Measurements from ENCODE around the gene IFT88. TPM values are rescaled to one million over a fixed set of nuclear protein-coding genes. Genes with fewer than 3 reads are reported as not detected.

The IFT88 gene
- total RNA-seq, 1 donor from 2014 or later: 31.1 TPM

DNA sequence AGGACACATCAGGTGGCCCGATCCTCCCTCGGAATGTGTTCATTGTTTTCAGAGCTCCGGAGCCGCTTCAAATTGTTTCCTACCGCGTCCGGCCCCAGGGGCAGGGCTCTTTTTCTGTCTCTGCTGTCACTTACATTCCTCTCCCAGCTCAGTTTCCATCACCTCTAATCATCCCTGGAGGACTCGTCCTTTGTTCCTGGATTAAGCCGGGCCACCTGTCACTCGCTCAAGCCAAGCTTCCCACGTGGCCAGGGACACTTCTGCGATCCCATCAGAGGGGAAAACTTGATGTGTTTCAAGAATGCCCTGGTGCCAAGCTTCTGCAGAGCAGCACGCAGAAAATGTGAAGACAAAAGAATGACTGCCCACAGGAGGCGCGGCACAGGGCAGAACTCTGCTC is 150.0 kb downstream of the IFT88 start:
- DNase-seq (ENCODE audit: low read depth): no peak

- DNase-seq (ENCODE audit: low read depth): no peak
Measured at GRCh38 chr13:20717581-20718542, 150.9 kb downstream of the IFT88 start.

GRCh38 chr13:20718958-20719566 is 152.1 kb downstream of the IFT88 start:
- no peak for DNase-seq (ENCODE audit: low read depth)

- no peak for DNase-seq (ENCODE audit: low read depth)
Measured at GRCh38 chr13:20719783-20720182, 152.8 kb downstream of the IFT88 start.

- DNase-seq (ENCODE audit: low read depth): no peak
Measured at GRCh38 chr13:20720499-20720898, 153.5 kb downstream of the IFT88 start.

DNA sequence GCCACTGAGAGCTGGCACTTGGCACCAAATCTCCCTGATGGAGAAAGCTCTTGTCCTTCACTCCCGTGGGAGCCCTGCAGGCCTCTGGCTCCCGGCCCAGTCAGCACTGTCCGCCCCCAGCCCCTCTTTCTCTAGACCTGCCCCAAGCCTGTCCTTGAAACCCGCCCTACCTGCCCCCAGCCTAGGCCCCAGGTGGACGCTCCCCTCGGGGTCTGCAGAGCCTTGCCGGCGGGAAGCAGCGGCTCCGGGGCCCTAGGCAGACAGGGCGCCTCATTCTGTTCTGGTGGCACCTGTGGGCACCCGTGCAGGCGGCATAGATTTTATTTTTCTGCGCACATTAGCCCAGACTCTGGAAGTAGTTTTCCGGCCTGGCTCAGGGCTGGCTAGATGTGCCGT is 154.1 kb downstream of the IFT88 start:
- no peak for DNase-seq (ENCODE audit: low read depth)

DNA sequence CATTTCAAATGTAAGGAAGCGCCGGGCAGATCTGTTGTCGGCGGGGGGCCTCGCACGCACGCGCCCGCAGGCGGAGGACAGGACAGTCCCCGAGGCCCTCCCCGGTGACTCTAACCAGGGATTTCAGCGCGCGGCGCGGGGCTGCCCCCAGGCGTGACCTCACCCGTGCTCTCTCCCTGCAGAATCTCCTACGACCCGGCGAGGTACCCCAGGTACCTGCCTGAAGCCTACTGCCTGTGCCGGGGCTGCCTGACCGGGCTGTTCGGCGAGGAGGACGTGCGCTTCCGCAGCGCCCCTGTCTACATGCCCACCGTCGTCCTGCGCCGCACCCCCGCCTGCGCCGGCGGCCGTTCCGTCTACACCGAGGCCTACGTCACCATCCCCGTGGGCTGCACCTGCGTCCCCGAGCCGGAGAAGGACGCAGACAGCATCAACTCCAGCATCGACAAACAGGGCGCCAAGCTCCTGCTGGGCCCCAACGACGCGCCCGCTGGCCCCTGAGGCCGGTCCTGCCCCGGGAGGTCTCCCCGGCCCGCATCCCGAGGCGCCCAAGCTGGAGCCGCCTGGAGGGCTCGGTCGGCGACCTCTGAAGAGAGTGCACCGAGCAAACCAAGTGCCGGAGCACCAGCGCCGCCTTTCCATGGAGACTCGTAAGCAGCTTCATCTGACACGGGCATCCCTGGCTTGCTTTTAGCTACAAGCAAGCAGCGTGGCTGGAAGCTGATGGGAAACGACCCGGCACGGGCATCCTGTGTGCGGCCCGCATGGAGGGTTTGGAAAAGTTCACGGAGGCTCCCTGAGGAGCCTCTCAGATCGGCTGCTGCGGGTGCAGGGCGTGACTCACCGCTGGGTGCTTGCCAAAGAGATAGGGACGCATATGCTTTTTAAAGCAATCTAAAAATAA is 154.7 kb downstream of the IFT88 start:
- DNase-seq (ENCODE audit: low read depth): peak; percentile 13

- no peak for DNase-seq (ENCODE audit: low read depth)
Measured at GRCh38 chr13:20727856-20728255, 160.9 kb downstream of the IFT88 start.

- DNase-seq (ENCODE audit: low read depth): no peak
Measured at GRCh38 chr13:20728579-20729311, 161.8 kb downstream of the IFT88 start.

DNA sequence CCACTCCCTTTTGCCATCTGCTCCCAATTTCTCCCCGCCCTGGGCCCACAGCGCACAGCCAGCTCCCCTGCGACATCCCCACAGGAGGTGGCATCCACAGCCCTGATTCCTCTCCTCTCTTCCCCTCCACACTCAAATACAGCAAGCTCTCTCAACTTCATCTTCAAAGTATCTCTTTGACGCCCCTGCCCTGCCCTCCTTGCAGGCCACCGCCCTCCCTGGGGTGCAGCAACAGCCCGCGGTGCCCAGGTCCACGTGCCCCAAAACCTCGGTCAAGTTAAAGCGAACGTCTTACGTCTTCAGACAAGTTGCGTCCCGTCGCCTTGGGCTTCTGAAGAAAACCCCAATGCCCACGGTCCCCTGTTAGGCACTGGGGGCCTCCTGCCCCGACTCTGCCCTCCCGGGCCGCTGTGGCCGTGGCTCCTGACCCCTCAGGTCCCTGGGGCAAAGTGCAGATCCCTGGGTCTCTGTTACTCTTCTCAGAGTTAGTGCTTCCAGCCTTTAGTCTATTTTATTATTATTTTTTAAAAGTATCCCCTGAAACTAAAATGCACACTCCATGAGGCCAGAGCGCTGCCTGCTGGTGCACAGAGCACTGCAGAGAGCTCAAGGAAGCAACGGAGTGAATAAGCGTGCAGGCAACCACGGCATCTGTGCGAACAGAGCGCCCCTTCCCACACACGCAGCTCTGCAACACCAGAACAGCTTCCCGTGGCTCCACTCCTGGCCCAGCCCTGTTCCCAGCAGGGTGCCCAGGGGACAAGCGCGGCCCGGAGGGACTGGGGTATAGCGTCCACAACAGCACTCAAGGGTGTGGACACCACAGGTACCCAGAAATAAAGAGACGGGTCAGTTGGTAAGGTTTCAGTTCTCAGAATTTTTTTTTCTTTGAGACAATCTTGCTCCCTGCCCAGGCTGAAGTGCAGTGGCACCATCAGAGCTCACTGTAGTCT is 163.0 kb downstream of the IFT88 start:
- no peak for DNase-seq (ENCODE audit: low read depth)

DNA sequence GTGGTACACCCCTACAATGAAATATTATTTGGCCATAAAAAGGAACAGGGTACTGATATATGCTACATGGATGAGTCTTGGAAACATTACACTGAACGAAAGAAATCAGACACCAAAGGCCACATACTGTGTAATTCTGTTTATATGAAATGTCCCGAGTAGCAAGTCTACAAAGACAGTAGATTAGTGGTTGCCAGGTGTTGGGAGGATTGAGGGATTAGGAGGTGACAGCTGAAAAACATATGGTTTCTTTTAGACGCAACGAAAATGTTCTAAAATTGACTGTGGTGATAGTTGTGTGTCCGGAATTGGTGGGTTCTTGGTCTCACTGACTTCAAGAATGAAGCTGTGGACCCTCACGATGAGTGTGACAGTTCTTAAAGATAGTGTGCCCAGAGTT is 171.7 kb downstream of the IFT88 start:
- no peak for DNase-seq (ENCODE audit: low read depth)

GRCh38 chr13:20740021-20740420 is 173.1 kb downstream of the IFT88 start:
- DNase-seq (ENCODE audit: low read depth): no peak

Other genes starting within 250 kb of the IFT88 start
- gene CRYL1, start 41.3 kb upstream of the IFT88 start, total RNA-seq: 46.2 and 59.1 TPM in 2 replicates
- gene IL17D, start 136.5 kb downstream of the IFT88 start, total RNA-seq: 0.35 TPM in 1 of 2 replicates, not detected in the other
- gene EEF1AKMT1, start 206.8 kb downstream of the IFT88 start, total RNA-seq: 4.5 and 8.8 TPM in 2 replicates